Measurements from ENCODE around the gene RBM47.
"Not testable (repeated sequence)": the region's sequence is repeated elsewhere in the genome, so short reads cannot be mapped to it uniquely, and the experiment has no call there.

The RBM47 gene

DNA sequence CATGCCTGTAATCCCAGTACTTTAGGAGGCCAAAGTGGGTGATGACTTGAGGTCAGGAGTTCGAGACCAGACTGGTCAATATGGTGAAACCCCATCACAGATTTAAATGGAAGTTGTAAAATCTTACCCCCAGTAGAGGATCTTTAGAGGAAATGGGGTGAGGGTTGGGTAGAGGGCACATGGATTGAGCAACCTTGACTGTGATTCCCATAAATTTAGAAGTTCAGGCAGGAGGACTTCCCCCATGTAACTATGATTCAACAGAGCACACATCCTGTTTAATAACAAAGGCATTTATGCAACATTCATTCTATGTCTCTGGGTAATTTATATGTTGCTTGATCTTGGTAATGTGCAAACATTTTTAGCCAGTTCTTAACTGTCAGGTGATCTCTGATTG lies 143.1 kb downstream of the RBM47 start:
- DNase-seq (ENCODE audit: low read depth): no peak

DNA sequence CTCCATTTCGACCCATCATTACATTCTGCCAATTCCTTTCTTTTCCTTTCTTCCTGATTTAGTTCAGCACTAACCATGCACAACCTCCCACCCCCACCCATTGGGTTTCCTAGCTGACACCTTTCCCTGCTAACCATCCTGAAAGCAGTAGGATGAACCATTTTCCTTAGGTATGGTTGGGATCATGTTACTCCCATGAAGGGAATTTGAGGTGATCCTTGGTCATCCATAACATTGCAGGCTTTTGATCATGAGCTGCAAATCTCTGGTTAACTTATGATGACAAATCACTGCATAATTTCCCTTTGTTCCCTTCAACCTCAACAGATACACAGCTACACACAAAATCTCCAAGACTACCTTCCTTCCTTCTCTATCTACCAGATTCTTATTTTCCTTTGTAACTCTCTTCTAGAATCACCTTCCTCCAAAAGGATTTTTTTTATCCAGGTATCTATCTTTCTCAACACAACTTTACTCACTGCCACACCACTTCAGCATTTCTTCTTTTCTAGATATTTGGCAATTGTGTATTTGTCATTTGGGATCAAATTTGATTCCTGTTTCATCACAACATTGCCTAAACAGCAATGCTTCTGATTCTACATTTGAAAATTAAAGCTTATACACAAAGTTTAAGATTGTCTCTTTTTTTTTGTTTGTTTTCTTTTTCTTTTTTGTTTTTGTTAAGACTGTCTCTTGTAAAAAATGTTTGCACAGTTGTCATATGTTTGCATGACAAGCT lies 145.1 kb downstream of the RBM47 start:
- DNase-seq (ENCODE audit: low read depth): no peak

DNA sequence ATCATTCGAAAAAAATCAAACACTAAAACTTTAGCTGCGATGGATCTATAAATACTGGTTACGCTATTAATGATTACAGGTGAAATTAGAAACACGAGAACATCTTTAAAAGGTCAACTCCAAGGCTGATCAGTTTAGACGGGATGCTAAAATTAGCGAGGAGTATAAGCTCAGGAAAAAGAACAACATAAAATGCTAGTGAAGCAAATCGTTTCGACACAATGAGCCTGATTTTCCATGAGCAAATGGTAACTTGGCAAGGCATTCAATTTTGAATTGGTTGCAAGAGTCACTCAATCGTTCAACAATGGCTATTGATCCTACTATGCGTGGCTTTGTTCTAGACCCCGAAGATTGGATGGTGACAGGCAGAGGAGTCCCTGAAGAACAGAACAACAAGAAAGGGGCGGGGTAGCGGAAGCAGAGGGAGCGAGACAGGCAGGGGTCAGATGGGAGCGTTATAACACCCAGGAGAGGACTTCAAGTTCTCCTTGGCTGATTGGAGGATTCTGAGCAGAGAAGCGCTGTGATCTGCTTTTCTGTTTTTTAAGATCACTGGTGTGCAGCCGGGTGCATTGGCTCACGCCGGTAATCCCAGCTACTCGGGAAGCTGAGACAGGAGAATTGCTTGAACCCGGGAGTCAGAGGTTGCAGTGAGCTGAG lies 146.5 kb downstream of the RBM47 start:
- no peak for DNase-seq (ENCODE audit: low read depth)

DNA sequence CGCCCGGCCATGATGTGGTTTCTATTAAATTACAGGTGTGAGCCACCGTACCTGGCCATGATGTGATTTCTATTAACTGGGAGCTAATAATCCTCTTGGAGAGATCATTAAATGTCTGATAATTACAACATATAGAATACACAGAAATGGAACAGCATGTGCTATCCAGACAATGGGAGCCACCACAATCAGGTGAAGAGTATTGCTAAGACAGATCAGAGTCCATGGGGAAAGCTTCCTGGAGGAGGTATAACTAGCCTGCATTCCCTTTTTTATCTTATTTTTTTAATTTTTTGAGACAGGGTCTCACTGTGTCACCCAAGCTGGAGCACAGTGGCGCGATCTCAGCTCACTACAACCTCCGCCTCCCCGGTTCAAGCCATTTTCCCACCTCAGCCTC lies 147.7 kb downstream of the RBM47 start:
- no peak for DNase-seq (ENCODE audit: low read depth)

DNA sequence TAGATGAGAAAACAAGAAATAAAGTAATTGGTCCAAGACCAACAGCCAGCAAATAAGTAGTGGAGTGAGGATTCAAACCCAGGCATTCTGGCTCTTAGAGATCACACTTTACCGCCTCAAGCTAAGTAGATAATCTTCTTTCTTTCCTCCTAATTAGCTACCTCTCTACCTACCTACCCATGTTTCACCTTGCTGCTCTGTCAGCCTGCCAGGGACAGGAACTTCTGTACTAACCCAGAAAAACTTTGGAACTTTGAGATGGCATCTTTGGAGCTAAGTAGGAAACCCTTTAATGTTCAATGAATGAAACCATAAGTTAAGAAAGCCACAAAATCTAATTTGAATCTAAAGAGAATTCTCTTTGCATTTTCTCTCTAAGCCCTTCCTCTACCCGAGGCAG lies 149.4 kb downstream of the RBM47 start:
- no peak for DNase-seq (ENCODE audit: low read depth)

DNA sequence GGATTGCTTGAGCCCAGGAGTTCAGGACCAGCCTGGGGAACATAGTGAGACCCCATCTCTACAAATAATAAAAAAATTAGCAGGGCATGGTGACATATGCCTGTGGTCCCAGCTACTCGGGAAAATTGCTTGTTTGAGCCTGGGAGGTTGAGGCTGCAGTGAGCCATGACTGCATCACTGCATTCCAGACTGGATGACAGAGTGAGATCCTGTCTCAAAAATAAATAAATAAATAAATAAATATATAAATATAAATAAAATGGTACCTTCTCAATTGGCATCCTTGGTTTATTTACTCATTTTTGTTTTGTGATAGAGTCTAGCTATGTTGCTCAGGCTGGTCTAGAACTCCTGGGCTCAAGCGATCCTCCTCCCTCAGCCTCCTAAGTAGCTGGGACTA lies 150.3 kb downstream of the RBM47 start:
- no peak for DNase-seq (ENCODE audit: low read depth)

DNA sequence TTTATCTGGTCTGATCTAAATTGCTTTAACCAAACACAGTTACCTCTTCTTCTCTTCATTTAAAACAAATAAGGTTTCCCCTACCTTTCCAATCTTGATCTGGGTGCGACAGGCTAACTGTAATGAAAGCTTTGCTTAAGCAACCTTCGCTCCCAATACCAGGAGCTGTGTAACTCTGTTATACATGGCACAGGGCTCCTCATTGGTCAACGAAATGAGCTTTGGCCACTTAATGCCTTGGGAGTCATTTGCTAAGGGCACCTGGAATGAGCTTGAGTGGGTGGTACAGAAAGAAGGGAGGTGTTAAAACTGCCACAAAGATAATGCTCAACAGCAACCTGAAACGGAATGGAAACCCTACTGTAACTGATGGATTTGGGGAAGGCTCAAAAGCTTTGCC lies 154.1 kb downstream of the RBM47 start:
- DNase-seq (ENCODE audit: low read depth): no peak

DNA sequence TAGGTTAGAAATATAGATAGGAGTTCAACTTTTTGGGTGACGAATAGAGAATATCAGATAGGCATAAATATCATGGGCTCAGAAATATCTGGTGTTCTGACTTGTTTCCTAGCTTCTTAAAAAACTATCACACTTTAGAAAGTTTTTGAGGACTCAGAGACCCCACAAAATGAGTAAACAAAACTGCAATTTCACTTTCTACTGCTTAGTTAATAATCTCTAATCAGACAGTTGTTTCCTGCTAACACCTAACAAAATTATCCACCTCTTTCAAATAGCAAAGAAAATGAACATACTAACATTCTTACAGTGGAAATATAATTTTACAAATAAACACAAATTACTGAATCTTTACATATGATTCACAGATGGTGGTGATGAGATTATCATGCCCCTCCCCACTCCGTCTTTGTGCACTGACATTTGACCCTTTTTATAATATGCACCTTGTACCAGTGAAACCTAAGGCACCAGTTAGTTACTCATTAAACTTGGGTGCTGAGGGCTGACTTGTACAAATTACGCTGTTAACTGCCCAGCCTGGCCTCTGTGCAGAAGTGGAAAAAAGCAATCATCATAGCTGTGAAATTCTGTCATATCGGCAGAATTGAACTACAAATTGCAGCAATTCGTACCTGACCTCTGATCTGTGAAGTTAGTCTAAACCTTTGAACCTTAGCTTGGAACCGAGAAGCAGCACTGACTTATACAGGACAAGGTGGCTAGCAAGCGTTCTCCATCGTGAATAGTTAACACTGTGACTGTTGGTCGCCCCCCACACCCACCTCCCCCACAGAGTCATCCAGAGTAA lies 155.9 kb downstream of the RBM47 start:
- no peak for DNase-seq (ENCODE audit: low read depth)

DNA sequence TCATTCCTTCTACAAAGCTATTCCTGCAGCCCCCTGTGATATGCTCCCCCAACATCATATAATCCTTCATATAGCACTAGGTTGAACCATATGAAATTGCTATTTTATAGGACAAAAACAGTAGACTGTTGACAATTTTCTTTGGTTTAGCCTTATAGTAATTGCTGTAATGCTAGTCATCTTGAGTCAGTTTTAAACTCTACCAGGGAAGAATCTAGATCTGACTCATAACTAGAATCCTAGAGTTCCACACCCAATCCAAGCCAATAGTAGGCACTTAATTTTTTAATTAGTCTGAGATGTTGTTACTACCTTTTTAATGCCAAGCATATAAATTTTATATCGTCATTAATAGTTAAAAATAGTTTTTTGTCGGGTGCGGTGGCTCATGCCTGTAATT lies 157.7 kb downstream of the RBM47 start:
- DNase-seq (ENCODE audit: low read depth): no peak

DNA sequence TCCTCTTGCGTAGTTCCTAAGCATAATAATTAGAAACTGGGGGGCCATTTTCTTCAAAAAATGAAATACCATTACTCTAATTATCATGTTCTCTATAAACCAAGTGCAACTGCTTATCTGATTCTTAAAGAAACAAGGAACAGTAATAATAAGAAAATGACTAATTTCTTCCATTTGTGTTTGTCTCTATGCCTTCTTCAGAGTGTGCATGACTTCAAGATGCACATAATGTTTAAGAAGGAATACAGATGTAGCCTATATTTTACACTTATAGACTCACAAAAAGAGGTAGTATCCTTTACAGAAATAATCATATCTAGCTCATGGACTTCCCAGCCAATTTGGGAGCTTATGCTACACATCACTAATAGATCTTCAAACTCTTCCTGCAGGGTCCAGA lies 162.9 kb downstream of the RBM47 start:
- no peak for DNase-seq (ENCODE audit: low read depth)

DNA sequence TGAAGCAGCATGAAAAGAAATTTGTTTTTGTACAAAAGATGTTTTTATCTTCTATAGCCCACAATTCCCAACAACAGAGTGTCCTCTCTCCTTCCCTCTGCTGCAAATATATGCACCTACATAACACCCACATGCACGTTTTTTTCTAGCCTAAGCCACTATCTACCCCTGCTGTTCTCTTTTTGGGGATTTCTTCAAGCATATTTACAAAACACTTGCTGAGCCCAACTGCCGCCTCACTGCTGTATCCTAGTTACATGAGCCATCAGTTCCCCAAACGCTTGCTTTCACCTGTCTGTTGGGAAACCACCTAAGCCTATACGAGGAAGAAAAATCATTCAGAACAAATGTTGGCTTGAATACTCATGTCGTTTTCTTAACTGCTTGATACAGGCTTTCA lies 167.3 kb downstream of the RBM47 start:
- DNase-seq (ENCODE audit: low read depth): no peak

DNA sequence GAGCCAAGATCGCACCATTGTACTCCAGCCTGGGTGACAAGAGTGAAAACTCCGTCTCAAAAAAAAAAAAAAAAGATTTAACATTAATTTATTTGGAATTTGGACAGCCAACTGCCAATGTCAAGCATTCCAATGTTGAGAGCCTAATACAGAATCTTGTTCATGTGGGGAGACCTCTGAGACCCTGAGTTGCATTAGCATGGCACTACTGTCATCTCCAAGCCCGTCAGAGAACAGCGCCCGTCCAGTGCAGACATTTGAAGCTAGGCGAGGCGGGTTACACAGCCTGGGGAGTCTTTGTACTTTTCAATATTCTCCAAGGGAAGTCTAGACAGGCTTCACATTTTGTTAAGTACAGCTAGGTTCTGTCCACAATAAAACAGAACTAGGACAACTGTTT lies 167.8 kb downstream of the RBM47 start:
- no peak for DNase-seq (ENCODE audit: low read depth)

DNA sequence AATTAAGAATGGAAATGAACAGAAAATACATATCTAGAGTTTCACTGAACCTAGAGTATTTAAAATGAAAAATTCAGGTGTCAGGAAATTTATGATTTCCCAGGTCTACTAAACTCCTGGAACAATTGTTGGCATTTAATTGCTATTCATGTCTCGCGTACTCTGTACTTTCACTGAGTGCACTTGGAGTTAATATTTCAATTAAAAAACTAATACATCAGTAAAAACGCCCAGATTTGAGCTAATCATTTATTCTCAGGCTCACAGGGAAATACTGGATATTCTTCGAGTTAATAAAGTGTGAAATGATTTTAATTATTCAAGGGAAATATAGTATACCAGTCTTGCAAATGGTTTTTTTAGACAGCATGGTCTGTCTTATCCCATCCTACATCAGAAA lies 168.6 kb downstream of the RBM47 start:
- DNase-seq (ENCODE audit: low read depth): no peak

DNA sequence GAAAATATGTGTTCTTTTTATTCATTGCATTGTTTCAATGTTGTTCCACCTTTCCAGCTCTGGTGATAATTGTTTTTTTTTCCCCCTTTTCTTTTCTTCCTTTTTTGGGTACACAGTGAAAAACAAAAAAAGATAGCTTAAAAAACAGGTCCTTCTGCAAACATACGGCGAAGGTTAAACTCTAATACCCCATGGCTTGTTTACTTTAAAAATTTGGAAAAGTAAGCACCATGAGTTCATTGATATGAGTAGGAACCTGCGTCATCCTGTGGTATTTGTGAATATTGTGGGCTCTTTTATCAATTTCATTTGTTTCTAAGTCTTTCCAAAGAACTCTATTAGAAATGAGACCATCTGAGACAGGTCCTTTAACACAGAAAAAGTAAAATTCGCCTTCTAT lies 171.0 kb downstream of the RBM47 start:
- no peak for DNase-seq (ENCODE audit: low read depth)

DNA sequence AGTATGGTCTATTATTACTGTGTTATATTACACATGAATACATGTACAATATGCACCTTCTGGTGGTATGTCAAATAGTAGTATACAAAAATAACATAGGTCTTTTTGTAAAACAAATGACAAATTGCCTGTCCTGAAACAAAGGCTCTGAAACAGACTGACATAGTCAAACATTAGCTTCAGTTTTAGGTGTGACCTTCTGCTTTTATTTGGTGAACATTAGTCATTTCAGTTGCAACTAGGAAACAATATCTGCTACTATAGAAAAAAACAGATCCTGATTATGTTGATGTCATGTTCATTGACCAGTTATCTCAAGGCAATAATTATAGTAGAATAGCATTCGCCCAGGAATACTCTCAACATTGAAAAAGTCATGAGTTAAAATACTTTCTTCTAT lies 171.6 kb downstream of the RBM47 start:
- DNase-seq (ENCODE audit: low read depth): no peak

DNA sequence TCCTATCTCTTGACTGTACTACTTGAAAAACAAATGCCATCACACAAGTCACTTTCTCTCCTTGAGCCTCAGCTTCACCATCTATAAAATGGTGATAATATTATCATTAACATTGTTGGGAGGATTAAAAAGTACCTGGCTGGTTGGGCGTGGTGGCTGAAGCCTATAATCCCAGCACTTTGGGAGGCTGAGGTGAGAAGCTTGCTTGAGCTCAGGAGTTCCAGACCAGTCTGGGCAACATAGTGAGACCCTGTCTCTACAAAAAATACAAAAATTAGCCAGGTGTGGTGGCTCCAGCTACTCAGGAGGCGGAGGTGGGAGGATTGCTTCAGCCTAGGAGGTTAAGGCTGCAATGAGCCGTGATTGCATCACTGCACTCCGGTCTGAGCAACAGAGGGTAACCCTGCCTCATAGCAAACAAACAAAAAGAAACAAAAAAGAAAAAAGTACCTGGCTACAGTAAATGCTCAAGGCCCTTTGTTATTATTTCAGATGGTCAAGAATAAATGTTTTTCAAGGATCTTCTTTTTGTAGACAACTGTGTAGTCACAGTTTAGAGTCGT lies 174.2 kb downstream of the RBM47 start:
- DNase-seq (ENCODE audit: low read depth): no peak

DNA sequence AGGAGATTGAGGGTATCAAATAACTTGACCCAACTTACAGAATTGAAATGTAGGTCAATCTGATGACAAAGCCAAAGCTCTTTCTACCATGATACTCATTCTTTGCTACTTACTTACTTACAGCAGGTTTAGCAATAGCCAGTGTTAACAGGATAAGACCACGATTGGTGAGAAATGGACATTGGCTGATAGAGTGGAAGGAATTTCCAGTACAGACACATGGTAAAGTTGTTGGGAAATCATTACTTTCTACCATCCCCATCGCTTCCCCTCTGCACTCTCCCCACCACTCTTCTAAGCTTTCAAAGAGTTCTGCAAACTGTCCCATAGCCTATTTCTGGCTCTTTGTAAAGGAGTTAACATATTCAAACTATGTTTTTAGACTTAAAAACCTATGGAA lies 174.8 kb downstream of the RBM47 start:
- DNase-seq (ENCODE audit: low read depth): no peak

DNA sequence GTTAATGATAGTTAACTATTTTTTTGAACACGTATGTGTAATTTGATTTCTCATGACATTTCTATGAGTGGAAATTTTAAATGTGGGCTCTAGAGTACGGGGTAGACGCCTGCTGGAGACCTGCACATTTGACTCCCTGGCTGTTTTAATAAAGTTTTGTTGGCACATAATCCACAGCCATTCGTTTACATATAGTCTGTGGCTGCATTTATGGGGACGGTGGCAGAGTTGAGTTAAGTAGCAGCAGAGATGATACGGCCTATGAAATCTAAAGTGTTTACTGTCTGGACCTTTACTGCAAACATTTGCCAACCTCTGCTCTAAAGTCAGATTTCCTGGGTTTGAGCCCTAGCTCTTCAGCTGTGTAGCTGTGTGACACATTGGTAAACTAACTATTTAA lies 175.8 kb downstream of the RBM47 start:
- no peak for DNase-seq (ENCODE audit: low read depth)

DNA sequence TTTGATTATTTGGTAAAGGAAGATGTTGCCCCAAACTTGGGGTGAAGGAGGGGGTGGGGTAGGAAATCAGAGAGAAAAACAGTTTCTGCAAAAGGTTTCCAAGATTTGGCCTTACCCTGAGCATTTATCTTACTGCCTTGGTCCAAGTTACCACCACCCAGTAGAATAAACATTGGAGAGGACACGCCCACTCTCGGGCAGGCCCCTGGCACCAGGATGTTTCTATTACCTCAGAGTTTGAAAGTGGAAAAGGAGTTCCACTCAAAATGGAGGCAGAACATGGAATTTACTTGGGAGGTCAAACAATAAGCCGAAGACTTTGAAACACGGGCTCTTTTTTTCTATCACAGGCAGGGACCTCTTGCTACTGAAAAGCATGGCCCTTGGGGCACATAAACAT lies 180.8 kb downstream of the RBM47 start:
- no peak for DNase-seq (ENCODE audit: low read depth)

DNA sequence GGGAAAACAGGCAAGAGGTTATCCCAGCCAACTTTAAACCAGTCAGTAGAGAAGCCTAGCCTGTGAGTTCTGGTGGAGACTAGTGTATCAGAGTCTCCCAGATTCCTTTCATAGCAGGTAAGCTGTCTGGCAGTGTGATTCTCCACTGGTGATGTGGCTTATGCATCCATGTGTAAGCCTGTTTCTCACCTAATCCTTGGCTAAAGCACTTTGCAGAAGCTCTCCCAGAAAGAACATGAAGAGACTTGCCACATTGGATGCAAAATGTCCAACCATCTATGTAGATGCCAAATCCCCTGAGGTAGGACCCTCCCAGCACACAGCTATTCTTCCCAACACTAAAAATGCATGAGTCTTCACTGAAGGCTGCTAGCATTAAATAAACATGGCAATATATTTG lies 182.8 kb downstream of the RBM47 start:
- no peak for DNase-seq (ENCODE audit: low read depth)

DNA sequence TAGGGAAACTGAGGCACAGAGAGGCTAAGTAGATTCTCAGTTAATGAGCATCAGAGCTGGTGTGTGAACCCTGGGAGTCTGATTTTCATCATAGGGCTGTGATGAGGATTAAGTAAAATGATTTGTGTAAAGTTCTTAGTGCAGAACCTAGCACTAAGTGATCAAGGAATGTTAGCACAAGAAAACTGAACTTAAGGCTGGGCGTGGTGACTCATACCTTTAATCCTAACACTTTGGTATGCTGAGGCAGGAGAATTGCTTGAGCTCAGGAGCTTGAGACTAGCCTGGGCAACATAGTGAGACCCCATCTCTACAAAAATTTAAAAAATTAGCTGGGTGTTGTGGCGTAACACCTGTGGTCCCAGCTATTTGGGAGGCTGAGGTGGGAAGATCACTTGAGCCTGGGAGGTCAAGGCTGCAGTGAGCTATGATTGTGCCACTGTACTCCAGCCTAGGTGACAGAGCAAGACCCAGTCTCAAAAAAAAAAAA lies 183.4 kb downstream of the RBM47 start:
- DNase-seq (ENCODE audit: low read depth): not testable (repeated sequence)

DNA sequence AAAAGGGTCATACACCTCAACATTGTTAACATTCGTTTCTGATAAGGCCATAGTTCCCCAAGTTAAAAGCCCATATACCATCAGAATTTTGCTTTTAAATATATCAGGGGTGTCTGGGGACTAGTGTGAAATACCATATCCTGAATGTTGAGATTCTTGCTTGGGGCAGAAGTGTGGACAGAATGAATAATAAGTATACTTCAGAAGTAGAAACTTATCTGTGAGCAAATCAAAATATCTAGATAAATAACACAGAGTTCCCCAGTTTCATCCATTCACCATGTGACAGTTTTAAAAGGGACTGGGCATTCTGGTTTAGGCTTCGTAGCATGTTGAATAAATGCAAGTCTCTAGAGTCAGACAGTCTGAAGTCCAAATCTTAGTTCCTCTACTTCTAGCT lies 184.0 kb downstream of the RBM47 start:
- no peak for DNase-seq (ENCODE audit: low read depth)

DNA sequence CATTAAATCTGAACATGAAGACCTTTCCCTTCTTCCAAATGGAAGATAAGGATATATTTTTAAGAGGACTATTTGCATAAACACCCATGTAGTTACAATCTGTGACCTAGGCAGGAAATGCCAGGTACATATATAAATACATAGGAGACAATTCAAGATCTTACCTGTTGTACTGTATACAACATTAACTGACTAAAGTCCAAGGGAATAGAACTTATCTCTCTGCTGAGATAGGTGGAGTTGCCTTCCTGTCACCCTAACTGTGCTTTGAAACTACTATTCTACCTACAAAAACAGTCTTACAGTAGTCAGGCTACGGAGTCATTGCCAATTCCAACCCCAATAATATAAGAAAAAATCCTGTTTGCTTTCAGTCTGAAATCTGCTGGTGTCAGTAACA lies 188.2 kb downstream of the RBM47 start:
- DNase-seq (ENCODE audit: low read depth): no peak
